ENCODE results near the gene PWWP2B. TPM values are rescaled to one million over a fixed set of nuclear protein-coding genes. Genes with fewer than 3 reads are reported as not detected.

Gene PWWP2B
- polyA plus RNA-seq, 1 experiment, result 1.1 TPM

DNA sequence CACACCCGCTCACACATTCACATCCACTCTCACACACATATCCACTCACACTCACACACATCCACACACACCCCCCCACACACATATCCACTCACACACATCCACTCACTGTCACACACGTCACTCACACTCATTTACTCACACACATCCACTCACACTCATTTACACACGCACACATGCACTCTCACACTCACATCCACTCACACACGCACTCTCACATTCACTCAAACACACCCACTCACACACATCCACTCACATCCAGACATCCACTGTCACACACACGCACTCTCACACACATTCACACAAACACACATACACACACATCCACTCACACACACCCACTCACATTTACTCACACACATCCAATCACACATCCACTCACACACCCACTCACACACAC is 18.3 kb downstream of the PWWP2B start:
- ChIA-PET POLR2A (no interaction called here), CTCF (no interaction called here)
- Histone ChIP-seq H3K27ac (ENCODE audit: low read depth, low read length) (no peak overlapping the region), H3K9me3 (ENCODE audit: control insufficient read depth, insufficient read depth, low read length) (no peaks in the 10 kb centered on the region; the same call in 1 of the 2 replicates), H3K4me3 (ENCODE audit: low read depth, low read length) (no peak overlapping the region), H3K27me3 (ENCODE audit: control insufficient read depth, insufficient read depth, low read length) (no peaks in the 10 kb centered on the region)
- TF ChIP-seq CTCF (IDR thresholded peaks at IDR 0.05; ENCODE audit: low read depth, low read length), result no peak
- DNase-seq (ENCODE audit: low read depth, low spot score), result no peak

- no peak for DNase-seq (ENCODE audit: low read depth, low spot score)
- Histone ChIP-seq H3K4me3 (ENCODE audit: low read depth, low read length) (no peak overlapping the region), H3K9me3 (ENCODE audit: control insufficient read depth, insufficient read depth, low read length) (no peaks in the 10 kb centered on the region; the same call in 1 of the 2 replicates), H3K27me3 (ENCODE audit: control insufficient read depth, insufficient read depth, low read length) (no peaks in the 10 kb centered on the region), H3K27ac (ENCODE audit: low read depth, low read length) (no peak overlapping the region)
- no peak for TF ChIP-seq CTCF (IDR thresholded peaks at IDR 0.05; ENCODE audit: low read depth, low read length)
- ChIA-PET CTCF (no interaction called here), POLR2A (no interaction called here)
Measured at GRCh38 chr10:132415956-132416355, 19.0 kb downstream of the PWWP2B start.

DNA sequence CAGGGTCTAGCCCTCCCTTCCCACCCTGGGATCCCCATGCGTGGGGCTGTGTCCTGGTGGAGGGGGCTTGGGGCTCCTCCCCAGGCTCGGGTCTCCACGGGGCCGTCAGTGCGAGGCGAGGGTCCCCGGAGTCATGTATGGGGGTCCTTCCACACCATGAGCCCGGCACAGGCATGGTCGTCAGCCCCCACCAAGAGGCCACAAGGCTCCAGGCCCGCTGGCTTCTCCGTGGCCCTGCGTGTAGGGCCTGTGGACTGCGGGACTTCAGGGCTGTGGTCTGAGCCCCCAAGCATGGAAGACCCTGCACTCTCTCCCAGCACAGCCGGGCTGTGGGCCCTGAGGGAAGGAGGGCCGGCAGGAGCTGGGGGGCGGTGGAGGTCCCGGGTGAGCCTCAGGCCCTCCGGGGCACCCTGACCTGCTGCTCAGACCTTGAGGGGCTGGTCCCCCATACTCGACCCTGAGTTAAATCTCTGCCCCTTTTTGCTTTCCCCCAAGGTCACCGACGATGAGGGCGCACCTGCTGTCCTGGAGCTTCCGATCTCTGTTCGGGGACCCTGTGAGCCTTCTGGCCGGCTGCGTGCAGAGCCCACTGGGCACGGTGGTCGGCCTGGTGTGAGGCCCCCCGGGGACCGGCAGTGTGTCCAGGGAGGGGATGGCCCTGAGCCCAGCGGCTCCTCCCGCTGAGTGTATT is 19.7 kb downstream of the PWWP2B start:
- TF ChIP-seq CTCF (IDR thresholded peaks at IDR 0.05; ENCODE audit: low read depth, low read length), result no peak
- Histone ChIP-seq H3K27ac (ENCODE audit: low read depth, low read length) (no peak overlapping the region), H3K9me3 (ENCODE audit: control insufficient read depth, insufficient read depth, low read length) (no peaks in the 10 kb centered on the region; the same call in 1 of the 2 replicates), H3K4me3 (ENCODE audit: low read depth, low read length) (no peak overlapping the region), H3K27me3 (ENCODE audit: control insufficient read depth, insufficient read depth, low read length) (no peaks in the 10 kb centered on the region)
- POLR2A ChIA-PET, result no interaction called here
- DNase-seq (ENCODE audit: low read depth, low spot score), result no peak
- CTCF ChIA-PET, result no interaction called here

DNA sequence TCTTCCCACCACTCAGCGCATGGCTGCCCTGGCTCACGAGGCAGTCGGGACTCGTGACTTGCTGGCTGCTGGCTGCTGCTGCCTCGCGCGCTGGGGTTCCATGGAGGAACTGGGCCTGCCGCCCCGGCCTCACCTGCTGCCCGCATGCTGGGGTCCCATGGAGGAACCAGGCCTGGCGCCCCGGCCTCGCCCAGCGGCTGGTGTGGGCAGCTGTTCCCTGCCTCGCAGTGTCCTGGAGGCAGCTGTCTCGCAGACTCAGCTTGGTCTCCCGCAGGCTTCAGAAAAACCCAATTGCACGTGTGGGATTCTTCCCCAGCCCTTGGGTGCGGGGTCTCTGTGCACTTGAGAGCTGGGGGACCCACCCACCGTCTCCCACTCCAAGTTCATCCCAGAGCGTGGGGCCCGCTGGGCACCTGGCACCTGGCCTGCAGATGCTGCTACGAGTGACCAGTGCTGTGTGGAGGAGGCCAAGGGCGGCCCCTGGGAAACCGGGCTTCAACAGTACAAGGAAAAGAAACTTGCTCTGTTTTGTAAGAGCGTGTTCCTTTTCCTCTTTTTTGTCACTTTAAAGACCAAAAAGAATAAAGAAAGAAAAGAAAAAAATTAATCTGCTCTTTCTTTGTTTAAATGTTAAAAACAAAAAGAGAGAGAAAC is 20.4 kb downstream of the PWWP2B start:
- H3K27me3 ChIP-seq (ENCODE audit: control insufficient read depth, insufficient read depth, low read length), result no peaks in the 10 kb centered on the region
- TF ChIP-seq CTCF (IDR thresholded peaks at IDR 0.05; ENCODE audit: low read depth, low read length), result no peak
- no peak overlapping the region for H3K4me3 ChIP-seq (ENCODE audit: low read depth, low read length)
- POLR2A ChIA-PET, result no interaction called here
- CTCF ChIA-PET, result no interaction called here
- DNase-seq (ENCODE audit: low read depth, low spot score), result no peak
- no peaks in the 10 kb centered on the region; the same call in 1 of the 2 replicates for H3K9me3 ChIP-seq (ENCODE audit: control insufficient read depth, insufficient read depth, low read length)
- H3K27ac ChIP-seq (ENCODE audit: low read depth, low read length), result no peak overlapping the region

- no peaks in the 10 kb centered on the region for H3K27me3 ChIP-seq (ENCODE audit: control insufficient read depth, insufficient read depth, low read length)
- ChIA-PET CTCF (no interaction called here), POLR2A (no interaction called here)
- no peaks in the 10 kb centered on the region; the same call in 1 of the 2 replicates for H3K9me3 ChIP-seq (ENCODE audit: control insufficient read depth, insufficient read depth, low read length)
- no peak overlapping the region for H3K27ac ChIP-seq (ENCODE audit: low read depth, low read length)
- TF ChIP-seq CTCF (IDR thresholded peaks at IDR 0.05; ENCODE audit: low read depth, low read length), result no peak
- H3K4me3 ChIP-seq (ENCODE audit: low read depth, low read length), result no peak overlapping the region
- no peak for DNase-seq (ENCODE audit: low read depth, low spot score)
Measured at GRCh38 chr10:132417957-132418441, 21.0 kb downstream of the PWWP2B start.
